GM23248 (cell line): ENCODE data around the gene NAIF1. TPM values are rescaled to one million over a fixed set of nuclear protein-coding genes. Genes with fewer than 3 reads are reported as not detected.

Source experiments
- DNase-seq: peaks from one replicate; pipeline ENCODE4 v3.0.0-alpha.2; 2015
- H2AFZ ChIP-seq: fragments of 200-600 bp; sonication (generic); 2 replicates; pipeline ENCODE4 v1.6.1; 2016; ENCODE audit warnings: antibody characterized with exemption
- H3F3A ChIP-seq: fragments of 200-600 bp; sonication (generic); 2 replicates; pipeline ENCODE4 v1.6.1; 2016; ENCODE audit warnings: mild to moderate bottlenecking, antibody characterized with exemption, mixed run types; ENCODE audit not compliant: insufficient read depth
- H3K27ac ChIP-seq: fragments of 200-600 bp; sonication (generic); 2 replicates; pipeline ENCODE4 v1.5.1; 2016; ENCODE audit warnings: mild to moderate bottlenecking
- H3K27me3 ChIP-seq: fragments of 200-600 bp; sonication (generic); replicated peaks from 2 replicates; pipeline ENCODE4 v1.6.1; 2016; ENCODE audit warnings: mild to moderate bottlenecking; ENCODE audit not compliant: insufficient read depth
- H3K36me3 ChIP-seq: fragments of 200-600 bp; sonication (generic); 2 replicates; pipeline ENCODE4 v1.6.1; 2016; ENCODE audit warnings: low read depth, mild to moderate bottlenecking
- H3K4me1 ChIP-seq: fragments of 200-600 bp; sonication (generic); 2 replicates; pipeline ENCODE4 v1.6.1; 2016; ENCODE audit warnings: mild to moderate bottlenecking; ENCODE audit not compliant: insufficient read depth
- H3K4me2 ChIP-seq: fragments of 200-600 bp; sonication (generic); one replicate; pipeline ENCODE4 v1.6.1; 2016; ENCODE audit warnings: mild to moderate bottlenecking; ENCODE audit not compliant: unreplicated experiment
- H3K4me3 ChIP-seq: fragments of 200-600 bp; sonication (generic); 2 replicates; pipeline ENCODE4 v1.5.1; 2016; ENCODE audit warnings: mild to moderate bottlenecking
- H3K79me2 ChIP-seq: fragments of 200-600 bp; sonication (generic); 2 replicates; pipeline ENCODE4 v1.6.1; 2016; ENCODE audit warnings: mild to moderate bottlenecking; ENCODE audit not compliant: insufficient read depth
- H3K9ac ChIP-seq: fragments of 200-600 bp; sonication (generic); 2 replicates; pipeline ENCODE4 v1.6.1; 2016; ENCODE audit warnings: mild to moderate bottlenecking
- H3K9me2 ChIP-seq: fragments of 200-600 bp; sonication (generic); 2 replicates; pipeline ENCODE4 v1.6.1; 2016; ENCODE audit warnings: mixed run types, mild to moderate bottlenecking, moderate library complexity; ENCODE audit not compliant: insufficient read depth
- H3K9me3 ChIP-seq: fragments of 200-600 bp; sonication (generic); one replicate; pipeline ENCODE4 v1.6.1; 2017; ENCODE audit warnings: low read depth
- H4K20me1 ChIP-seq: fragments of 200-600 bp; sonication (generic); 2 replicates; pipeline ENCODE4 v1.6.0; 2016; ENCODE audit not compliant: insufficient read depth
- EZH2 ChIP-seq: fragments of 200-600 bp; sonication (generic); IDR thresholded peaks from 2 replicates; pipeline ENCODE4 v1.6.1; 2018; ENCODE audit warnings: antibody characterized with exemption, mild to moderate bottlenecking; ENCODE audit not compliant: insufficient read depth, poor library complexity, severe bottlenecking
- EZH2phosphoT487 ChIP-seq: fragments of 200-600 bp; sonication (generic); IDR thresholded peaks from 2 replicates; pipeline ENCODE4 v1.6.1; 2018; ENCODE audit warnings: antibody characterized with exemption, moderate library complexity, mild to moderate bottlenecking, low read depth; ENCODE audit not compliant: insufficient read depth
- WGBS, 2 experiments: methylation state at CpG; one replicate each; pipeline ENCODE4 v1.1.6; 2015 to 2017; ENCODE audit warnings: low lambda C conversion rate in 2 of 2, low coverage in 1 of 2; ENCODE audit errors: missing lambda C conversion rate in 2 of 2; 5-methylcytosine and 5-hydroxymethylcytosine counted together
- in situ Hi-C: fragments of 300-500 bp; cut with MboI; formaldehyde crosslinking; loops from 2 replicates; pipeline ENCODE4 v1.15.0; 2020
- polyA plus RNA-seq: library from polyadenylated mRNA; unstranded; fragments of >200 nt; fragmentation: Nextera tagmentation; extraction: Ambion mirVana; gene quantifications from 2 replicates; pipeline ENCODE4 v1.2.1, GENCODE V29; 2016
- total RNA-seq: library from RNA; depleted of rRNA; stranded (reverse); fragments of >200 nt; shearing (Covaris generic); gene quantifications from 2 replicates; pipeline ENCODE4 v1.2.3, GENCODE V29; 2014

The NAIF1 gene
- total and polyA plus RNA-seq, 2 experiments from 2014 or later: 4.8 to 9.5 TPM

DNA sequence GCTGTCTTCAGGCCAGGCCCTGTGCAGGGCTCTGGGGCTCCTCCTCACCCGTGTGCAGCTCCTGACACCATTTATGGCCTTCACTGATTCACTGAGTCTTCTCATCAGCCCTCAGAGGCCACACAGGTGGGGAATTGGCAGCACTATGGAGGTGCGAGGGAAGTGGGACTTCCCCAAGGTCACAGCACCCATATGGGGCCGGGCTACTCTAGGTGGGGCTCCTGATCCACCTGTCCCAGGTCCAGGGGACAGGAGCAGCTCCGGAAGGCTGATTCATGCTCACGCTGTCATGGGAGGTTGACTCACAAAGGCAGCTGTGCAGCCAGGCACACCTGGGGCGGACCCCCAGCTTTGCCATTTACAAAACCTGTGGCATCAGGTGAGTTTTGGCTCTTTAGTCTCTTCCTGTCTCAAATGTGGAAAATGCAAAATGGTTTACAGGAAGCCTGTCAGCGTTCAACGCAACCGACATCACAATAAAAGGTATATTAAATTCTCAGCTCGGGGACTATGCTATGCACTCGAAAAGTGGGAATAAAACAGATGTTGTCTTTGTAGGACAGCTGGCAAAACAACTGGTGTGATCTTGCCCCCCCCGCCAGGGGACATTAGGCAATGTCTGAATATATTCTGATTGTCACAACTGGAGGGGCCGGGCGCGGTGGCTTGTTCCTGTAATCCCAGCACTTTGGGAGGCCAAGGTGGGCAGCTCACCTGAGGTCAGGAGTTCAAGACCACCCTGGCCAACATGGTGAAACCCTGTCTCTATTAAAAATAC, 15.0 kb downstream of the NAIF1 start:
- H3K4me2 ChIP-seq: no peak overlapping the region
- in situ Hi-C loops: no loop called here
- no peaks in the 10 kb centered on the region for H3K4me1 ChIP-seq
- WGBS, 2 experiments: 82 to 88% methylated on average over 15 of the region's 15 CpGs
- H3K36me3 ChIP-seq: no peaks in the 10 kb centered on the region
- no peaks in the 10 kb centered on the region for H3K9me2 ChIP-seq
- TF ChIP-seq EZH2 (no peak), EZH2phosphoT487 (no peak)
- no peak overlapping the region for H3K27ac ChIP-seq
- H4K20me1 ChIP-seq: no peaks in the 10 kb centered on the region
- H2AFZ ChIP-seq: no peak overlapping the region
- no peak overlapping the region for H3K9ac ChIP-seq
- H3K9me3 ChIP-seq: no peaks in the 10 kb centered on the region
- no peaks in the 10 kb centered on the region for H3K27me3 ChIP-seq
- no peaks in the 10 kb centered on the region for H3K79me2 ChIP-seq
- no peaks in the 10 kb centered on the region for H3F3A ChIP-seq
- no peak for DNase-seq
- no peak overlapping the region for H3K4me3 ChIP-seq

GRCh38 chr9:128049843-128050242, 17.3 kb downstream of the NAIF1 start:
- H3K4me2 ChIP-seq: no peak overlapping the region
- H3K9me3 ChIP-seq: no peaks in the 10 kb centered on the region
- H3K9me2 ChIP-seq: no peaks in the 10 kb centered on the region
- H3K4me1 ChIP-seq: no peaks in the 10 kb centered on the region
- no peaks in the 10 kb centered on the region for H3K36me3 ChIP-seq
- no peak overlapping the region for H3K4me3 ChIP-seq
- no peak for DNase-seq
- no peaks in the 10 kb centered on the region for H4K20me1 ChIP-seq
- no peak for TF ChIP-seq EZH2phosphoT487
- TF ChIP-seq EZH2: no peak
- no peaks in the 10 kb centered on the region for H3K79me2 ChIP-seq
- 62 to 63% methylated on average over 3 of the region's 3 CpGs for WGBS, 2 experiments
- no peaks in the 10 kb centered on the region for H3K27me3 ChIP-seq
- no peak overlapping the region for H3K9ac ChIP-seq
- in situ Hi-C loops: no loop called here
- no peaks in the 10 kb centered on the region for H3F3A ChIP-seq
- H2AFZ ChIP-seq: no peak overlapping the region
- no peak overlapping the region for H3K27ac ChIP-seq

GRCh38 chr9:128048663-128049062, 18.5 kb downstream of the NAIF1 start:
- H3K36me3 ChIP-seq: no peaks in the 10 kb centered on the region
- DNase-seq: no peak
- no peak overlapping the region for H2AFZ ChIP-seq
- H3K27ac ChIP-seq: no peak overlapping the region
- no peak overlapping the region for H3K4me2 ChIP-seq
- H4K20me1 ChIP-seq: no peaks in the 10 kb centered on the region
- H3K9ac ChIP-seq: no peak overlapping the region
- no peaks in the 10 kb centered on the region for H3F3A ChIP-seq
- H3K9me2 ChIP-seq: no peaks in the 10 kb centered on the region
- H3K27me3 ChIP-seq: no peaks in the 10 kb centered on the region
- H3K9me3 ChIP-seq: no peaks in the 10 kb centered on the region
- TF ChIP-seq EZH2 (no peak), EZH2phosphoT487 (no peak)
- H3K4me1 ChIP-seq: no peaks in the 10 kb centered on the region
- no peaks in the 10 kb centered on the region for H3K79me2 ChIP-seq
- in situ Hi-C loops: no loop called here
- H3K4me3 ChIP-seq: no peak overlapping the region

- H2AFZ ChIP-seq: no peak overlapping the region
- DNase-seq: no peak
- WGBS, 2 experiments: 74 to 81% methylated on average over 6 of the region's 6 CpGs
- H3K36me3 ChIP-seq: no peaks in the 10 kb centered on the region
- H3K79me2 ChIP-seq: no peaks in the 10 kb centered on the region
- H3F3A ChIP-seq: no peaks in the 10 kb centered on the region
- no peak overlapping the region for H3K4me3 ChIP-seq
- TF ChIP-seq EZH2 (no peak), EZH2phosphoT487 (no peak)
- H4K20me1 ChIP-seq: no peaks in the 10 kb centered on the region
- no peaks in the 10 kb centered on the region for H3K27me3 ChIP-seq
- no peak overlapping the region for H3K27ac ChIP-seq
- in situ Hi-C loops: no loop called here
- H3K4me2 ChIP-seq: no peak overlapping the region
- no peaks in the 10 kb centered on the region for H3K4me1 ChIP-seq
- H3K9me3 ChIP-seq: no peaks in the 10 kb centered on the region
- no peaks in the 10 kb centered on the region for H3K9me2 ChIP-seq
- H3K9ac ChIP-seq: no peak overlapping the region
These were observed 19.9 kb downstream of the NAIF1 start for GRCh38 chr9:128047231-128047630.
